ENCODE data around the gene JARID2.

GRCh38 chr6:15257357-15258132 is 11.7 kb downstream of the JARID2 start:
- TF ChIP-seq CTCF (IDR thresholded peaks at IDR 0.05) (no peak), REST (IDR thresholded peaks at IDR 0.05; ENCODE audit: insufficient read depth in 1 of 2, low read depth in 2 of 2, low read length in 1 of 2) (no peak)
